ENCODE results near the gene EARS2. TPM values are rescaled to one million over a fixed set of nuclear protein-coding genes. Genes with fewer than 3 reads are reported as not detected.

The EARS2 gene
- 10 to 100 TPM; 13.8 to 37.4 (median 28.0) TPM for total RNA-seq

GRCh38 chr16:23556881-23557778, at the start of gene EARS2, which contains the start of gene UBFD1:
EARS2 (minus strand) TSS chr16:23557350; CDS start chr16:23557343, 7 bp downstream.
UBFD1 (plus strand) TSS chr16:23557727; CDS start chr16:23557743, 16 bp downstream.
- no peaks in the 10 kb centered on the region for H3K9me3 ChIP-seq

DNA sequence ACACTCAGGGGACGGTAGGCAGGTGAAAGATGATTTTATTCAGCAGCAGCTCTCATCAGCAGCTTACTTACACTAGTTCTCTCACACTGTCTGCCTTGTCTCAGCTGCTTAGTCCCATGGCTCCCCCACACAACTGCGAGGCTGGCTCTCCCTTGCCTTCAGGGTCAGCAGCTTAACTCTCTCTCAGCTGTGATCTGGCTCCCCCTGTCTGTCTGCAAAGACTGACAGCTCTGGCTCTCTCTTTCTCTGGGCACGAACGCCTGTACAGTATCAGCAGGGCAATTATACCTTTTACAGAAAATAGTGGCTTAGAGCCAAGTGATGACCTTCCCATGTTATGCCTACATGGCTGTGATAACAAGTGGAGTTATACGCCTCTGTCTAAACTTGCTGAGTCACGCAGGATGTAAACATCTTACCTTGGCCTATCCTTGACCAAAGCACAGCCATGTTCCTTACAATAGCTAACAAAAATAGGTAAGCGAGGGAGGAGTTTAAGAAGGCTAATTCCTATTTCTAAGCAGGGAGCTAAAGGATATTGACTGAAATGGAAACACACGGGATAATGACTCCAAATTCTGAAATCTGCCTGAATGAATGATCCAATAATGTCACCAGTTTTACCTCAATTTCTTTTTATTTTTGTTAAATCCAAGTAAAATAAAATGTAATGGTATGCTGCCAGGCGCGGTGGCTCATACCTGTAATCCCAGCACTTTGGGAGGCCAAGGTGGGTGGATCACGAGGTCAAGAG, 40.0 kb upstream of the EARS2 start:
- peak in 3 of 6 experiments; percentile 6 to 29 (median 7) for TF ChIP-seq CTCF (IDR thresholded peaks at IDR 0.05)
- no peak for TF ChIP-seq POLR2A (IDR thresholded peaks at IDR 0.05)
- Histone ChIP-seq H3K36me3 (peaks cover 0 to 19% (median 0%) of the 10 kb centered on the region in 3 donors), H3K27me3 (no peaks in the 10 kb centered on the region), H3K27ac (no peak overlapping the region), H3K4me3 (no peak overlapping the region), H3K4me1 (peaks cover 0 to 11% (median 6%) of the 10 kb centered on the region in 4 donors), H3K9me3 (no peaks in the 10 kb centered on the region)
- peak in 2 of 3 donors; percentile 43 to 49 for DNase-seq

More at GRCh38 chr16:23556881-23557778, at the start of gene EARS2, which contains the start of gene UBFD1:
- peak within 1 kb of the TSS; percentile 86 to 99 (median 93) for H3K4me3 ChIP-seq
- DNase-seq = peak; percentile 98 to 99 (median 99)
- H3K27ac ChIP-seq = peak within 1 kb of the TSS; percentile 83 to 94 (median 84)
- no peaks in the 10 kb centered on the region for H3K27me3 ChIP-seq
- H3K4me1 ChIP-seq = peaks cover 0 to 26% (median 0%) of the 10 kb centered on the region in 4 donors
- TF ChIP-seq CTCF (IDR thresholded peaks at IDR 0.05) (peak; percentile 94 to 99 (median 98)), POLR2A (IDR thresholded peaks at IDR 0.05) (peak in 1 of 2 donors; percentile 8)
- peaks cover 0 to 27% (median 0%) of the 10 kb centered on the region in 3 donors for H3K36me3 ChIP-seq

DNA sequence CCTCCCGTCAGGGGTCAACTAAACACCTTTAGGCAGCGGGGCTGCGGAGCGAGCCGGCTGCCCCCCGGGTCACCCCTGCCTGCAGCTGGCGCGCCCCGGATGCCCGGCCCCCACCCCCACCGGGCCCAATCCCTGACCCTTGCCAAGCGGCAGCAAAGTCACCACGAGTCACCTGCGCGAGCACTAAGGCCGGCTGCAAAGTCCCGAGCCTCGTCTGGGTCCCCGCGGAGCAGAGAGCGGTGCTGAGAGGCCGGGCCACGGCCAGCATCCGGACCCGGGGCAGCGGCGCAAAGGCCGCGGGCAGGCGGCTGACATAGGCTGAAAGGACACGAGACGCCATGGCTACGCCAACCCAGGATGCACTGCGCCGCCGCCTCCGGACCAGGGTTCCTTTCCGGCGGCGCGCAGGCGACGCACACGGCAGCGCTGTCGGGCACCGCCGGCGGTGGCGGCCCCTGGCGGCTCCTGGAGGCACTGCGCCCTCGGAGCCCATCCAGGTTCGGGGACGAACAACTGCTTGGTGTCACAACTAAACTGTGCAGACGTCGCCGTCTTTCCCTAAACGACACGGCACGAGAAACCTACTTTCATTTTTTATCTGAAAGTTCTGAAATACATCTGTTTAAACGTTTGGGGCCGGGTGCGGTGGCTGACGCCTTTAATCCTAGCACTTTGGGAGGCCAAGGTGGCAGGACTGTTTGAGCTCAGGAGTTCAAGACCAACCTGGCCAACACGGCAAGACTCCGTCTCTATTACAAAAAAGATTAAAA, 39.0 kb upstream of the EARS2 start, which contains the start of gene NDUFAB1:
Gene NDUFAB1, minus strand, starts transcription at position 366 of the 770 bp plus-strand sequence. Its CDS starts 26 bp downstream, at position 340.
- peak within 1 kb of the TSS; percentile 82 to 99 (median 93) for H3K4me3 ChIP-seq
- H3K4me1 ChIP-seq = peaks cover 0 to 11% (median 6%) of the 10 kb centered on the region in 4 donors
- peak; percentile 88 to 96 (median 94) for DNase-seq
- TF ChIP-seq POLR2A (IDR thresholded peaks at IDR 0.05) = peak in 1 of 2 donors; percentile 17
- TF ChIP-seq CTCF (IDR thresholded peaks at IDR 0.05) = peak; percentile 98 to 100 (median 100)
- no peaks in the 10 kb centered on the region for H3K9me3 ChIP-seq
- peak within 1 kb of the TSS; percentile 65 to 84 (median 80) for H3K27ac ChIP-seq
- H3K27me3 ChIP-seq = no peaks in the 10 kb centered on the region
- H3K36me3 ChIP-seq = peaks cover 0 to 22% (median 0%) of the 10 kb centered on the region in 3 donors

DNA sequence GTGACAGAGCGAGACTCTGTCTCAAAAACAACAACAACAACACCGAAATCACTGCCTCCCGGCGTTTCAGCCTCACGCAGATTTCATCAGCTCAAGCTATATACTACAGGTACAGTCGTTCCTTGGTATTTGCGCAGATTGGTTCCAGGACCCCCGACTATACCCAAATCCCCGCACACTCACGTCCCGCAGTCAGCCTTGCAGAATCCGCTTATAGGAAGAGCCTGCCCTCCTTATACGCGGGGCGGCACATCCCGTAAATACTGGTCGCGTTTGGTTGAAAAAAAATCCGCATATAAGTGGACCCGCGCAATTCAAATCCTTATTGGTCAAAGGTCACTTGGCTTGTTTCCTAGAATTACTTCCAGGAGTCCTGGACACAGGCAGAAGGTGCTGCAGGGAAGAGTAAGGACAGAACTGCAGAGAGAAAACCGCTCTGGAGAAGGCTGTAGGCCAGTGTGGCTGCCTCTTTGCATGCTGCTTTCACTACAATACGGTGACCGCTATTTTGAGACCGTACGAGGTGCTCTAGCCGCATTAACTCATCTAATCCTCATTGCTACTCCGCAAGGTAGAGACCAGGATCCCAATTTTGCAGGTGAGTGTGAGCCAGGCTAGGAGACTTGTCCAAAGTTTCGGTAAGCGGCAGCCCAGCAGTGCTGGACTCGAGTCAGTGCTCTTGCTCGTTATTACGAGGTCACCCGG, 38.2 kb upstream of the EARS2 start:
- TF ChIP-seq POLR2A (IDR thresholded peaks at IDR 0.05) (peak in 1 of 2 donors; percentile 11), CTCF (IDR thresholded peaks at IDR 0.05) (no peak)

More for the DNA sequence above, 38.2 kb upstream of the EARS2 start:
- peak overlapping the region; percentile 82 to 99 (median 93) for H3K4me3 ChIP-seq
- H3K4me1 ChIP-seq = peaks cover 0 to 11% (median 6%) of the 10 kb centered on the region in 4 donors
- peak overlapping the region; percentile 65 to 84 (median 80) for H3K27ac ChIP-seq
- peaks cover 0 to 28% (median 0%) of the 10 kb centered on the region in 3 donors for H3K36me3 ChIP-seq
- DNase-seq = no peak
- no peaks in the 10 kb centered on the region for H3K27me3 ChIP-seq
- H3K9me3 ChIP-seq = no peaks in the 10 kb centered on the region
